Endothelial cell of umbilical vein (primary cell): ENCODE results near the gene PHLPP1. TPM values are rescaled to one million over a fixed set of nuclear protein-coding genes. Genes with fewer than 3 reads are reported as not detected.

ENCODE experiments used
- BruUV-seq: library from RNA; stranded (reverse); fragments of 400-500 nt; replicated peaks from 2 replicates; lab custom pipeline; 2021; lab: Mats Ljungman, UMichigan
- CTCF ChIA-PET: fragments of 300-600, 350-600 bp; sonication (Branson Sonifier 250); formaldehyde crosslinking; loops from one replicate; lab custom pipeline; 2021; ENCODE audit warnings: antibody characterized with exemption, inconsistent platforms; lab: Charles Lee
- POLR2A ChIA-PET: fragments of 300-600, 350-600 bp; sonication (Branson Sonifier 250); formaldehyde crosslinking; loops from one replicate; lab custom pipeline; 2021; ENCODE audit warnings: antibody characterized with exemption, inconsistent platforms; lab: Charles Lee
- DNase-seq: peaks from one replicate; pipeline ENCODE4 v3.0.0-alpha.2; 2011; ENCODE audit warnings: low read depth, low spot score
- FAIRE-seq: peaks from 2 replicates; lab custom pipeline; 2011; peaks lifted over from hg19 to GRCh38; lab: Jason Lieb, UNC
- H2AFZ ChIP-seq: 2 replicates; pipeline ENCODE4 v1.6.0; 2012; ENCODE audit warnings: low read depth, low read length, control low read depth, inconsistent platforms
- H3K27ac ChIP-seq: 2 replicates; pipeline ENCODE4 v1.5.1; 2011; ENCODE audit warnings: low read depth, mild to moderate bottlenecking, control low read depth, low read length, moderate library complexity; ENCODE audit not compliant: insufficient read depth
- H3K27me3 ChIP-seq, 2 experiments: 2 replicates each; pipeline versions ENCODE4 v1.6.0 to v1.6.1; 2011; ENCODE audit warnings: low read length in 2 of 2, mixed read lengths in 1 of 2; ENCODE audit not compliant: control insufficient read depth in 2 of 2, insufficient read depth in 2 of 2
- H3K36me3 ChIP-seq, 2 experiments: 2 replicates in 1 of 2; 3 replicates in 1 of 2; pipeline ENCODE4 v1.5.1; 2011; ENCODE audit warnings: low read length in 2 of 2, mild to moderate bottlenecking in 1 of 2, moderate library complexity in 1 of 2; ENCODE audit not compliant: control insufficient read depth in 2 of 2, insufficient read depth in 2 of 2; ENCODE audit errors: extremely low read depth in 1 of 2
- H3K4me1 ChIP-seq: 3 replicates; pipeline ENCODE4 v1.5.1; 2011; ENCODE audit warnings: mild to moderate bottlenecking, low read length; ENCODE audit not compliant: control insufficient read depth, insufficient read depth; ENCODE audit errors: extremely low read depth
- H3K4me2 ChIP-seq: 2 replicates; pipeline ENCODE4 v1.6.1; 2011; ENCODE audit warnings: low read length, control low read depth, mixed read lengths; ENCODE audit not compliant: insufficient read depth
- H3K4me3 ChIP-seq, 3 experiments: fragments of 200-600 bp in 1 of 3; sonication (generic), shearing (Covaris generic) in 1 of 3; replicated peaks in 1 of 3; 2 replicates each; pipeline ENCODE4 v1.5.1; 2011 to 2016; ENCODE audit warnings: control low read depth in 3 of 3, low read length in 3 of 3, mild to moderate bottlenecking in 2 of 3, inconsistent platforms in 1 of 3, low read depth in 1 of 3, moderate library complexity in 1 of 3; ENCODE audit not compliant: insufficient read depth in 1 of 3
- H3K79me2 ChIP-seq: 2 replicates; pipeline ENCODE4 v1.6.0; 2012; ENCODE audit warnings: low read length, inconsistent platforms; ENCODE audit not compliant: control insufficient read depth, insufficient read depth
- H3K9ac ChIP-seq: replicated peaks from 2 replicates; pipeline ENCODE3; 2011; ENCODE audit warnings: low read length, control low read depth; ENCODE audit not compliant: insufficient read depth; ENCODE audit errors: extremely low read depth
- H3K9me1 ChIP-seq: replicated peaks from 3 replicates; pipeline ENCODE4 v1.6.0; 2011; ENCODE audit warnings: mild to moderate bottlenecking, low read length; ENCODE audit not compliant: control insufficient read depth, insufficient read depth; ENCODE audit errors: extremely low read depth
- H3K9me3 ChIP-seq: replicated peaks from 2 replicates; pipeline ENCODE4 v1.5.1; 2012; ENCODE audit warnings: low read length, inconsistent platforms; ENCODE audit not compliant: control insufficient read depth, insufficient read depth
- H4K20me1 ChIP-seq: replicated peaks from 2 replicates; pipeline ENCODE3; 2011; ENCODE audit warnings: mild to moderate bottlenecking, low read length; ENCODE audit not compliant: control insufficient read depth, insufficient read depth; ENCODE audit errors: extremely low read depth
- CTCF ChIP-seq, 2 donors: IDR thresholded peaks; 1 replicate in 1 of 2; 2 replicates in 1 of 2; pipeline ENCODE4 v1.5.1; 2011; ENCODE audit warnings: low read length in 2 of 2, mild to moderate bottlenecking in 2 of 2, moderate library complexity in 2 of 2, control low read depth in 1 of 2, inconsistent platforms in 1 of 2, low read depth in 1 of 2; ENCODE audit not compliant: insufficient read depth in 1 of 2; ENCODE audit errors: extremely low read depth in 1 of 2
- EZH2 ChIP-seq: IDR thresholded peaks from 2 replicates; pipeline ENCODE4 v1.6.1; 2012; ENCODE audit warnings: borderline replicate concordance, low read depth, mild to moderate bottlenecking, moderate library complexity, low read length, inconsistent platforms; ENCODE audit not compliant: severe bottlenecking
- FOS ChIP-seq: IDR thresholded peaks from 2 replicates; pipeline ENCODE4 v1.6.1; 2011; ENCODE audit warnings: mild to moderate bottlenecking, low read length, moderate library complexity, borderline replicate concordance; ENCODE audit not compliant: insufficient read depth
- GATA2 ChIP-seq: IDR thresholded peaks from 2 replicates; pipeline ENCODE4 v1.7.0; 2011; ENCODE audit warnings: low read depth, mild to moderate bottlenecking, moderate library complexity, mixed read lengths, low read length; ENCODE audit not compliant: insufficient read length, insufficient read depth
- JUN ChIP-seq: IDR thresholded peaks from 2 replicates; pipeline ENCODE4 v1.6.1; 2011; ENCODE audit warnings: borderline replicate concordance, low read depth; ENCODE audit not compliant: insufficient read length, insufficient read depth
- MAX ChIP-seq: IDR thresholded peaks from 2 replicates; pipeline ENCODE4 v1.6.1; 2011; ENCODE audit not compliant: insufficient read depth, insufficient read length
- MYC ChIP-seq: IDR thresholded peaks from one replicate; pipeline ENCODE4 v1.6.1; 2011; ENCODE audit warnings: mild to moderate bottlenecking, low read depth, low read length
- POLR2A ChIP-seq: IDR thresholded peaks from 2 replicates; pipeline ENCODE4 v1.6.1; 2012; ENCODE audit warnings: low read depth, mild to moderate bottlenecking, control low read depth, low read length
- POLR2AphosphoS5 ChIP-seq: IDR thresholded peaks from 2 replicates; pipeline ENCODE4 v1.6.1; 2012; ENCODE audit warnings: low read depth, mild to moderate bottlenecking, control low read depth, low read length, moderate library complexity; ENCODE audit not compliant: insufficient read depth
- dilution Hi-C: fragments of 300-500 bp; cut with MboI; formaldehyde crosslinking; loops from one replicate; pipeline ENCODE4 v1.15.0; 2019; ENCODE audit warnings: low sequenced_read_pairs; ENCODE audit not compliant: extremely low pct_ligation_motif_present
- intact Hi-C: fragments of 100-400 bp; cut with micrococcal nuclease; formaldehyde crosslinking; loops from one replicate; pipeline ENCODE4 v1.10.0; 2022
- polyA plus RNA-seq, 4 experiments: library from polyadenylated mRNA; depleted of rRNA in 3 of 4; stranded (reverse) in 3 of 4; unstranded in 1 of 4; fragments of >200 nt; gene quantifications; 2 replicates each; pipeline versions ENCODE4 v1.2.1 to v1.2.3, GENCODE V29; 2011 to 2012; ENCODE audit warnings: missing spikeins in 1 of 4
- total RNA-seq: library from RNA; stranded (reverse); gene quantifications from 2 replicates; pipeline ENCODE4 v1.2.3, GENCODE V29; 2021

The PHLPP1 gene
- total and polyA plus RNA-seq, 2 donors (not counting 3 experiments of a cell fraction or from before 2014, with no cell fraction given) = 4.0 to 10.8 TPM

GRCh38 chr18:62781262-62781661 is 65.9 kb downstream of the PHLPP1 start:
- TF ChIP-seq JUN = no peak
- TF ChIP-seq POLR2A = no peak
- TF ChIP-seq GATA2 = no peak
- no peak for TF ChIP-seq MAX
- CTCF ChIA-PET = no interaction called here
- dilution Hi-C loops (no loop called here), intact Hi-C loops (no loop called here)
- Histone ChIP-seq H3K4me2 (no peak overlapping the region), H3K9me3 (no peaks in the 10 kb centered on the region), H3K27me3 (no peaks in the 10 kb centered on the region), H3K4me3 (no peak overlapping the region), H3K79me2 (no peaks in the 10 kb centered on the region), H3K36me3 (no peaks in the 10 kb centered on the region), H3K9me1 (no peaks in the 10 kb centered on the region), H4K20me1 (no peaks in the 10 kb centered on the region), H3K4me1 (no peaks in the 10 kb centered on the region), H2AFZ (no peak overlapping the region), H3K27ac (no peak overlapping the region), H3K9ac (no peak overlapping the region)
- FAIRE-seq (no peak), DNase-seq (no peak)
- POLR2A ChIA-PET = no interaction called here
- no TSS peak for BruUV-seq

- no peaks in the 10 kb centered on the region for H3K79me2 ChIP-seq
- H3K4me3 ChIP-seq = no peak overlapping the region
- ChIA-PET POLR2A (no interaction called here), CTCF (no interaction called here)
- TF ChIP-seq GATA2 = no peak
- TF ChIP-seq MAX = no peak
- no peak for TF ChIP-seq FOS
- TF ChIP-seq EZH2 = no peak
- TF ChIP-seq JUN = no peak
- no peak for TF ChIP-seq CTCF (IDR thresholded peaks at IDR 0.05; ENCODE audit: extremely low read depth in 1 of 2, insufficient read depth in 1 of 2, low read depth in 1 of 2, low read length in 2 of 2)
- TF ChIP-seq POLR2AphosphoS5 = no peak
- no peak for TF ChIP-seq POLR2A
- no peak for TF ChIP-seq MYC
- no peak overlapping the region for H3K4me2 ChIP-seq
- no peaks in the 10 kb centered on the region for H3K4me1 ChIP-seq
- no peak overlapping the region for H3K27ac ChIP-seq
- BruUV-seq = no TSS peak
- H2AFZ ChIP-seq = no peak overlapping the region
- no peak for FAIRE-seq
- intact Hi-C loops (no loop called here), dilution Hi-C loops (no loop called here)
- DNase-seq = peak; percentile 11
- no peaks in the 10 kb centered on the region for H3K36me3 ChIP-seq
- H3K9me1 ChIP-seq = no peaks in the 10 kb centered on the region
- no peaks in the 10 kb centered on the region for H3K27me3 ChIP-seq
- H3K9me3 ChIP-seq = no peaks in the 10 kb centered on the region
- H4K20me1 ChIP-seq = no peaks in the 10 kb centered on the region
- H3K9ac ChIP-seq = no peak overlapping the region
Observed at GRCh38 chr18:62781893-62782292, 66.6 kb downstream of the PHLPP1 start.
